HEK293T (cell line): Measurements from ENCODE around the gene RNFT2.

Source experiments
- CTCF ChIA-PET: fragments of 350-600 bp; formaldehyde crosslinking; extraction: SDS; loops from one replicate; lab custom pipeline; 2021; ENCODE audit warnings: antibody characterized with exemption, inconsistent platforms; lab: Yijun Ruan, JAX
- POLR2A ChIA-PET: fragments of 350-600 bp; formaldehyde crosslinking; extraction: SDS; loops from one replicate; lab custom pipeline; 2020; ENCODE audit warnings: antibody characterized with exemption, inconsistent platforms; lab: Yijun Ruan, JAX
- DNase-seq: peaks from one replicate; pipeline ENCODE4 v3.0.0; 2012; ENCODE audit warnings: mixed read lengths; ENCODE audit errors: extremely low spot score
- ARNT ChIP-seq: fragments of 450-650 bp; IDR thresholded peaks from 2 replicates; pipeline ENCODE4 v1.6.1; 2017; ENCODE audit warnings: mild to moderate bottlenecking
- BHLHE40 ChIP-seq: fragments of 450-650 bp; IDR thresholded peaks from 2 replicates; pipeline ENCODE4 v1.6.1; 2016; ENCODE audit warnings: mild to moderate bottlenecking, moderate library complexity, borderline replicate concordance
- CTBP1 ChIP-seq: fragments of 450-650 bp; IDR thresholded peaks from 2 replicates; pipeline ENCODE4 v1.6.1; 2016; ENCODE audit warnings: borderline replicate concordance
- ELF4 ChIP-seq: fragments of 450-650 bp; IDR thresholded peaks from 2 replicates; pipeline ENCODE4 v1.6.1; 2017; ENCODE audit warnings: antibody characterized with exemption
- FOXA1 ChIP-seq: fragments of 450-650 bp; IDR thresholded peaks from 2 replicates; pipeline ENCODE4 v1.6.1; 2016; ENCODE audit warnings: mild to moderate bottlenecking
- FOXK2 ChIP-seq: fragments of 450-650 bp; IDR thresholded peaks from 2 replicates; pipeline ENCODE4 v1.6.1; 2016; ENCODE audit warnings: mild to moderate bottlenecking
- FOXM1 ChIP-seq: fragments of 450-650 bp; IDR thresholded peaks from 2 replicates; pipeline ENCODE4 v1.6.1; 2017; ENCODE audit warnings: mild to moderate bottlenecking, borderline replicate concordance
- HDGF ChIP-seq: fragments of 450-650 bp; IDR thresholded peaks from 2 replicates; pipeline ENCODE4 v1.6.1; 2017; ENCODE audit warnings: antibody characterized with exemption, borderline replicate concordance
- L3MBTL2 ChIP-seq: fragments of 450-650 bp; conservative IDR thresholded peaks from 2 replicates; pipeline ENCODE4 v1.6.1; 2016; ENCODE audit warnings: mild to moderate bottlenecking
- LEF1 ChIP-seq: fragments of 450-650 bp; IDR thresholded peaks from 2 replicates; pipeline ENCODE4 v1.6.1; 2017; ENCODE audit warnings: mild to moderate bottlenecking, borderline replicate concordance
- NFRKB ChIP-seq: fragments of 450-650 bp; IDR thresholded peaks from 2 replicates; pipeline ENCODE4 v1.6.1; 2016; ENCODE audit warnings: mild to moderate bottlenecking, moderate library complexity
- SP1 ChIP-seq: fragments of 450-650 bp; IDR thresholded peaks from 2 replicates; pipeline ENCODE4 v1.6.1; 2017
- SUZ12 ChIP-seq: fragments of 450-650 bp; IDR thresholded peaks from 2 replicates; pipeline ENCODE4 v1.6.1; 2016; ENCODE audit warnings: mild to moderate bottlenecking
- TARDBP ChIP-seq: fragments of 450-650 bp; IDR thresholded peaks from 2 replicates; pipeline ENCODE4 v1.6.1; 2016
- ZNF384 ChIP-seq: fragments of 450-650 bp; IDR thresholded peaks from 2 replicates; pipeline ENCODE4 v1.6.1; 2016
- TF ChIP-seq, protein P1 (sequence below): fragments of 450-650 bp; IDR thresholded peaks from 2 replicates; pipeline ENCODE4 v1.6.1; 2016

The RNFT2 gene

DNA sequence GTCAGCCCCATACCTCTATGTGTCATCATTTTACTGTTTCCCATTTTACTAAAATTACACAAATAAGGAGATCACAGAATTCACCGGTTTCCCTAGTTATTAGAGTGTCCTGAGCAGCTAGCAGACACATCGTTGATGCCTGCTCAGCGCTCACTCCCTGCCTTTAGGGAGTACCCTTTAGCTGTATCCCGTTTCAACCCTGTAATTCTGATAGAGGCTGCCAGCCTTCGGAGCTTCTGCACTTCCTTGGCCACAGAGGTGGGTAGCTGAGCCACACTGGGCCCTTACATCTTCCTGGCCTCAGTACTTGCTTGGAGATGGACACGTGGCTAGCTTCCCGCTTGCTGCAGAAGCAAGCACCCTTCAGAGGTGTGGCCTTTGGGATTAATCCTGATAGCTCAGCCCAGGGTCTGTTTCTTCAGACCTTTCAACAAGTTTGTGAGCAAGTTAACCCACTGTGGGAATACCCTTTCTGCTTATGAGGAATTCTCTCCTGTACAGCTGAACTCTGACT is 158.4 kb downstream of the RNFT2 start:
- ChIA-PET POLR2A (no interaction called here), CTCF (no interaction called here)
- no peak for DNase-seq

DNA sequence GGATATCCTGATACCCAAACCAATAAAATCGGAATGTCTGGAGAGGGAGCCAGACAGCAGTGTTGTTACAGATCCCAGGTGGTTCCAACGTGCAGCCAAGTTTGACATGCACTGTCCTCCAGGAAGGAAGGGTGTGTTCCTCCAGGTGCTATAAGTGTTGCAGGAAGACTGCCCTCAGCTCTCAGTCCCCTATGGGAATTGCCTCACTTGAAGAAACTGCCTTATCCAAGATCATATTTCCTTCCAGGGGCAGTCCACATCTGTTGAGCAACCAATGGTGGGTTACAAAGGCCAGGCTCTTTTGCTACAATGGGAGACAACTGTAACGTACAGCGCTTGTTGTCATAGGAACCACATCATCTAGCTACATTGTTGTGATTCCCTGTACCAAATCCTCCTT is 159.4 kb downstream of the RNFT2 start:
- CTCF ChIA-PET, result no interaction called here
- TF ChIP-seq LEF1 (no peak), FOXK2 (no peak), L3MBTL2 (no peak), BHLHE40 (no peak), NFRKB (no peak), CTBP1 (no peak), TARDBP (no peak), ELF4 (no peak), SUZ12 (no peak), HDGF (no peak), ARNT (no peak), SP1 (no peak), ZNF384 (no peak), FOXM1 (no peak), FOXA1 (no peak)
- TF ChIP-seq, protein P1, sequence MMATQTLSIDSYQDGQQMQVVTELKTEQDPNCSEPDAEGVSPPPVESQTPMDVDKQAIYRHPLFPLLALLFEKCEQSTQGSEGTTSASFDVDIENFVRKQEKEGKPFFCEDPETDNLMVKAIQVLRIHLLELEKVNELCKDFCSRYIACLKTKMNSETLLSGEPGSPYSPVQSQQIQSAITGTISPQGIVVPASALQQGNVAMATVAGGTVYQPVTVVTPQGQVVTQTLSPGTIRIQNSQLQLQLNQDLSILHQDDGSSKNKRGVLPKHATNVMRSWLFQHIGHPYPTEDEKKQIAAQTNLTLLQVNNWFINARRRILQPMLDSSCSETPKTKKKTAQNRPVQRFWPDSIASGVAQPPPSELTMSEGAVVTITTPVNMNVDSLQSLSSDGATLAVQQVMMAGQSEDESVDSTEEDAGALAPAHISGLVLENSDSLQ, result no peak
- POLR2A ChIA-PET, result no interaction called here
- no peak for DNase-seq

More for the DNA sequence above, 158.4 kb downstream of the RNFT2 start:
- TF ChIP-seq, protein P1, result no peak
- TF ChIP-seq BHLHE40, result no peak
- no peak for TF ChIP-seq SP1
- no peak for TF ChIP-seq LEF1
- TF ChIP-seq CTBP1, result no peak
- TF ChIP-seq FOXM1, result no peak
- TF ChIP-seq FOXA1, result no peak
- TF ChIP-seq FOXK2, result no peak

DNA sequence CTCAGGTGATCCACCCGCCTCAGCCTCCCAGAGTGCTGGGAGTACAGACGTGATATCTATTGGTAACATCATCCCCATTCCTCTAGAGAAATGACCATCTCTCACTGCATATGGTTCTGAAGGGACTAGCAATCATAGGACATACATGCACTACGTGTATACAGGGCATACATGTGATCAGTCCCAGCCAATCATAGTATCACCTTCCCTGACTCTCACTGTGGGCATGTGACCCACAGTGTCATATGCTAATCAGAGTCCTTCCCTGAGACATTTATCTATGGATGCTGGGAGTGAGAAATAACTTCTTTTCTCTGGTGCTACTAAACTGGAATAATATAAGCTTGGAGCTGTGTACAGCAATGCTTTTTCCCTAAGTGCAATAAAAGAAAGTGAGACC is 160.6 kb downstream of the RNFT2 start:
- CTCF ChIA-PET, result no interaction called here
- DNase-seq, result no peak
- POLR2A ChIA-PET, result no interaction called here
- TF ChIP-seq LEF1 (no peak), ARNT (no peak), ELF4 (no peak), FOXK2 (no peak), NFRKB (no peak), FOXA1 (no peak)

DNA sequence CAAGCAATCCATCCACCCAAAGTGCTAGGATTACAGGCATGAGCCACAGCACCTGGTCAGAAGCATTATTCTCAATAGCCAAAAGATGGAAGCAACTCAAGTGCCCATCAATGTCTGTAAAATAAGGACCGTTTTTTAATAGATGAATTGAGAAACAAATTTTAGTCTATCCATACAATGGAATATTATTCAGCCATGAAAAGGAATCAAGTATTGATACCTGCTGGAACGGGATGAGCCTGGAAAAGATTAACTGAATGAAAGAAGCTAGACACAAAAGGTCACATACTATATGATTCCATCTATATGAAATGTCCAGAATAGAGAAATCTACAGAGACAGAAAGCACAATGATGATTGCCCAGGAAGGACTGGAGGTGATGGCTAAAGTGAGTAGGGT is 163.5 kb downstream of the RNFT2 start:
- DNase-seq, result no peak
- TF ChIP-seq NFRKB (no peak), SUZ12 (no peak), ZNF384 (no peak)
- POLR2A ChIA-PET, result no interaction called here
- CTCF ChIA-PET, result no interaction called here
